GM18511 (cell line): ENCODE results near the gene NR2F1.
A peak's percentile ranks its signal among the peaks of the same experiment; 100 is the strongest.

Experiments used
- ATAC-seq: cut with Tn5 transposase; IDR thresholded peaks from one replicate; pipeline ENCODE4 v1.9.1; 2021; ENCODE audit warnings: mild to moderate bottlenecking, moderate library complexity; ENCODE audit not compliant: unreplicated experiment

NR2F1 gene

GRCh38 chr5:93603793-93604643 is 21.0 kb downstream of the NR2F1 start:
- no peak for ATAC-seq

- ATAC-seq = no peak
These were observed 21.9 kb downstream of the NR2F1 start for GRCh38 chr5:93604644-93605515.

GRCh38 chr5:93606382-93606752 is 23.3 kb downstream of the NR2F1 start:
- no peak for ATAC-seq

- peak; percentile 81 for ATAC-seq
These were observed 24.6 kb downstream of the NR2F1 start for GRCh38 chr5:93607367-93608258.

GRCh38 chr5:93608855-93609254 is 25.8 kb downstream of the NR2F1 start:
- ATAC-seq = no peak

DNA sequence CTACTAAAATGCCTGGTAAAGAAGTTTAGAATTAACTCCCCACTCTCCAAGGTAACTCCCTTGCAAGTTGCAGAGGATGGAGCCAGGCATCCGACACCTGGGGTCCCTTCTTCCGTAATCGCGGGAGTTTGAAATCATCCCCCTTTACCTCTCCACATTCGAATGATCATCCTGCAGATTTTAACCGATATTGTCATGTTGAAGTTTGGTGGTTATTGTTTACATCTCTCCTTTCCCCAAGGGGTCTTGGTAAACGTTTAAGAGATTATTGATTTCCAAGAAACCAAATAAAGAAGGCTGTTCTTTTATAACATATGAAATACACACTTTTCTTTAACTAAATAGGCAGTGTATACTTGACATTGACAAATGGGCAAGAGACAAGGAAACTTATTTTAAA is 26.7 kb downstream of the NR2F1 start:
- ATAC-seq = no peak

DNA sequence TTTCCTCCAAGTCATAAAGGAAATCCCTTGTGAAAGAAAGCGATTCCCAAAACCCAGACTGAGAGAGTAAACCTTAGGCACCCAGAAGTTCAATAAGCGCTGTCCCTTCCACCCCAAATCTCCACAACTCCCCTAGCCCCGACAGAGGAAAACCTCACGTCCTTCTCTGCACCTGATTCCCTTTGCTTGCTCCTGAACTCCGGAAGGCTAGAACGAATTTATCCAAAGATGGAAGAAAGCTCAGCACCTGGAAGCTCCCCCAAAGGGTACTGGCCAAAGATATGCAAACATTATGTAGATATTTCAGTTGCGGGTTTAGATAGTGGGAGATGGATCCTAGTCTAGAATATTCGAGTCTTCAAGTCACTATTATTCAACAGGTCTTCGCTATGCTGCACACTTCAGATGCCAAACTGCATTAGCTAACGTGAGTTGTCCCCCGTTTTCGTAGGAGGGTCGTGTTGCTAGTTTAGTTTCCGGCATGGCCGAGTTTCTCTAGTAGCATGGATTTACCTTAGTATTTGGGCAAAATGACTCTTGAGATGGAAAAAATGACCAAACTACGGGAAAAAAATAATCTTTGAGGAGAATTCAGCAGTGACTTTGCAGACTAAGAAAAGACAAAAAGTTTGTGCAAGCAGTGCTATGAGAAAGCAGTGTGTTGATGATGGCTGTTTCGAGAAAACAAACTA is 27.7 kb downstream of the NR2F1 start:
- no peak for ATAC-seq

GRCh38 chr5:93611273-93611975 is 28.4 kb downstream of the NR2F1 start:
- no peak for ATAC-seq

DNA sequence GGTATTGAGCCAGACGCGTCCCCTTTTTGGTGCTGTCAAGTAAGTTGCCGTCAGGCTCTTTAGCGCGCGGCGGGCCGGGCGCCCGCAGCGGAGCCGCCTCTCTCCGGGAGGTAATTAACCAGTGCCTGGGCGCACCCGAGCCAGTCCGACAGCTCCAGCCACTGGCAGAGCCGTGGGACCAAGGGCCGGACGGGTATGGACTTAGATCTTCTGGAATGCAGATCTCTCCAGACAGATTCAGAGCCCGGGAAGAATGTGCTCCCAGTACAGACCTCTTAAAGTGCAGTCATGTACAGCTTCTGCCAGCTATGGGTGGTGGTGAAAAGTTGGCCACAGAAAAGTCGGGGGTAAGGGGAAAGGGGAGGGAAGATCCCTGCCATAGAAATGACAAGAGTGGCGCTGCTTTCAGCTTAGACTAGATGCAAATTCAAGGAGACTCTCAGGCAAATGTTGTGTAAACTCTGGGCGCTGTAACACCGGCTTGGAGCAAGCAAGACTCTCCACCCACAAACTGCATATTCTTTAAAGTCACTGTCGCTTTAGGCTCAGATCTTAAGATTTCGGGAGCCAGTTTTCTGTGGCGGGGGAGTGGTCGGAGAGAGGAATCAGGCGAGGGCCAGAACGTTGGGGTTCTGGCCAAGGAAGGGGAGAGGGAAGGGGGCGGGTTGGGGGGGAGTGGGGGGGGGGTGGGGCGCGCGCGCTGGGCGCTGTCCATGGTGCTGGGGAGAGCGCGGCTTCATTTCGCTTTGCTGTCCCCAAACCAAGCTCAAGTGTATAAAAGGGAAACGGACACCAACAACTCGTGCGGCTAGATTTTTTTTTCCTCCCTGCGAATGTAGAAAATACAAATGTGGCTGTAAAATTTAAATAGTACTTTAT is 29.2 kb downstream of the NR2F1 start:
- ATAC-seq = no peak

DNA sequence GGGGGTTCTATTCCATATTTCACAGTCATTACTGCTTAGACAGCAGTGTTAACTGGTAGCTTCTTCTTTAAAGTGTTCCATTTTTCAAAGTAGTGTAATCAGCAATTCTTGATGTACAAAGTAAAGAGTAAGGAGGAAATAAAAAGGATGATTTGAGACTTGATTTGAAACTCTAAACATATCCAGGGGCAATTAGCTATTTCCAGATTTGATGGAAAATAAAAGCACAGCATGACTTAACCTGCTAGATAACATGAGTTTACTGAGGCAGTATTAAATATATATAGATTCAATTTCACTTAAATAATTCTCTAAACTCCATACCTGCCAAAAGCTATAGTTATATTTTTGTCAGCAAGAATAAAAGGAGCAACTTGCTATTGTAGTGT is 29.8 kb downstream of the NR2F1 start:
- ATAC-seq = no peak

GRCh38 chr5:93616538-93617174 is 33.6 kb downstream of the NR2F1 start:
- ATAC-seq = no peak

GRCh38 chr5:93620487-93621326 is 37.7 kb downstream of the NR2F1 start:
- ATAC-seq = peak; percentile 99

GRCh38 chr5:93621327-93621798 is 38.3 kb downstream of the NR2F1 start:
- peak; percentile 1 for ATAC-seq

GRCh38 chr5:93622240-93622885 is 39.3 kb downstream of the NR2F1 start:
- no peak for ATAC-seq

- no peak for ATAC-seq
These were observed 40.1 kb downstream of the NR2F1 start for GRCh38 chr5:93623153-93623552.

- ATAC-seq = no peak
These were observed 43.8 kb downstream of the NR2F1 start for GRCh38 chr5:93626801-93627200.

- ATAC-seq = no peak
These were observed 49.3 kb downstream of the NR2F1 start for GRCh38 chr5:93632327-93632726.
